Placental epithelial cell (primary cell): ENCODE data around the gene MT1HL1. TPM values are rescaled to one million over a fixed set of nuclear protein-coding genes. Genes with fewer than 3 reads are reported as not detected.

Source experiments
- total RNA-seq: library from RNA; depleted of rRNA; stranded (reverse); fragments of >200 nt; gene quantifications from 2 replicates; pipeline ENCODE4 v1.2.3, GENCODE V29; 2012

MT1HL1 gene
- total RNA-seq = not detected in 2 replicates

DNA sequence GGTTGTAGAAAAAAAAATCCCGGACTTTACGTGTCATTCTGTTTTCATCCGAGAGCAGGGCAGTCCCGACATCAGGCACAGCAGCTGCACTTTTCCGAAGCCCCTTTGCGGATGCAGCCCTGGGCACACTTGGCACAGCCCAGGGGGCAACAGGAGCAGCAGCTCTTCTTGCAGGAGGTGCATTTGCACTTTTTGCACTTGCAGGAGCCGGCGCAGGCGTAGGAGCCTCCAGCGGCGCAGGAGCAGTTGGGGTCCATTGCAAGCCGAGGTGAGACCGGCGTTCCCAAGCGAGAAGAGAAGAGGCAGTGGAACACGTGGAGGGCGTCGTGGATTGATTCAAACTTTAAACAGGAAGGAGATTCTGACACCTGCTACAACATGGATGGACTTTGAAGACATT, at the start of gene MT1HL1:
Gene MT1HL1 (minus strand): TSS at position 326 of the 400 bp plus-strand sequence. CDS start 69 bp downstream, at position 257.

DNA sequence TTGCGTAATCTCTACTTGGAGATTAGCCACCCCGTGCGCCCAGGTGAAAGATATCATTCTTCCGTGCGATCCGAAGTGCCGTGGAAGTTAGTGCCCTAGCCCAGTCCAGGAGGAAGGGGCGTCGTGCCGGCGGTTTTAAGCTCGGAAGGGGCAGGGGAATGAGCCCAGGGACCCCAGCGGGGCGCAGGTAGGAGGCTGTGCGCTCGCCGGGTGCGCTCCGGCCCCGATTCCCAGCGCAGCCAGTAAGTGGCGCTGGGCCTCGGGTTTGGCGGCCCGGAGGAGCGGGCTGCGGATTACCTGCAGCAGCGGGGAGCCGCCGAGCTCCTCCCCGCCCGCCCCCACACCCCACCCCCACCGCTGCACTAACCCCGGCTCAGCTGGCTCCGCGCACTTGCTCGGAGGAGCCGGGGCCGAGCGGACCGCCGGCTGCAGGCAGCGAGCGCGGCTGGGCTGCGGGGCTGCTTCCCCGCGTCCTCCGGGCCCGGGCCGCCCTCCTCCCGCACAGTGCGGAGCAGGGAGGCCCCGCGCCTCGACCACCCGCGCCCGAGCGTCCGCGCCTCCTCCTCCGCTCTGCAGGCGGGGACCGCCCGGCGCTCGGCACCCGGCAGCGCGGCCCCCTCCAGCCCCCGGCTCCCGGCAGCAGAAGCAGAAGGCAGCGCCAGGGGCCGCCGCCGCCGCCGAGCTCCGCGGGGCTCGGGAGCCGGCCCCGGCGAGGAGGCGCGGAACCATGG, 37.7 kb upstream of the MT1HL1 start, which contains the start of gene RYR2:
Gene RYR2 (plus strand): TSS at position 390 of the 731 bp plus-strand sequence. CDS start 338 bp downstream, at position 728.

Other genes with a start within 250 kb of the MT1HL1 start
- gene MTR, start 209.1 kb downstream of the MT1HL1 start, total RNA-seq = 22.4 and 29.1 TPM in 2 replicates
- gene RYR2, start 37.7 kb upstream of the MT1HL1 start, total RNA-seq = not detected in 2 replicates